ENCODE results near the gene DLGAP1. TPM values are rescaled to one million over a fixed set of nuclear protein-coding genes. Genes with fewer than 3 reads are reported as not detected.

DLGAP1 gene
- total and polyA plus RNA-seq, 4 donors, result 0.06 to 1.2 (median 0.17) TPM; not detected in 1

DNA sequence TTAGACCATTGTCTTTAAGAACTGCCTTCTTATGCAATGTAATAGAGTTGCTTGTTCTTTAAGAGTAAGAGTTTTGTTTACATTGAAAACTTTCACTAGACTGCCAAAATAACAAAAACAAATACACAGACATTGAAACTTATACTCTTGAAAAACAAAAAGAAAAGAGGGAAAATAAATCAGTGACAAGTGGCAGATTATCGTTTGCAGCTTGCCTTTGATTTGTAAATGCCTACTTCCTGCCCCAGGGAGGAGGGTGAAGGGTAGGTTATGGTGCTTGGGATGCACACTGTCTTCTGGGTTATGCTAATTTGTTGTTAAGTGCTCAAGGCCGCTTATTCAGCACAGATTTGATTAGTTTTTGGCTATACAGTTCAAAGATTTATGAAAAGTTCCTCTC lies 806.5 kb downstream of the DLGAP1 start:
- 76% methylated on average over 2 of the region's 2 CpGs for WGBS
- no peaks in the 10 kb centered on the region for H3K27me3 ChIP-seq (ENCODE audit: control insufficient read depth in 4 of 4, insufficient read depth in 4 of 4, low read length in 3 of 4)
- H3K9ac ChIP-seq (ENCODE audit: low read depth in 1 of 2, low read length in 2 of 2), result no peak overlapping the region
- H3K4me3 ChIP-seq (ENCODE audit: low read depth in 1 of 3, low read length in 3 of 3), result no peak overlapping the region
- no peaks in the 10 kb centered on the region for H3K36me3 ChIP-seq (ENCODE audit: control insufficient read depth in 4 of 4, insufficient read depth in 3 of 4, low read depth in 1 of 4, low read length in 3 of 4)
- H3K4me1 ChIP-seq (ENCODE audit: control insufficient read depth in 4 of 4, insufficient read depth in 4 of 4, low read length in 3 of 4), result peaks cover 0 to 4% (median under 1%) of the 10 kb centered on the region in 4 donors
- no peak for TF ChIP-seq TAF1 (conservative IDR thresholded peaks at IDR 0.05)
- TF ChIP-seq HNF4A (conservative IDR thresholded peaks at IDR 0.05), result no peak
- no peak for TF ChIP-seq RXRA (IDR thresholded peaks at IDR 0.05)
- TF ChIP-seq EGR1 (IDR thresholded peaks at IDR 0.05; ENCODE audit: low read depth in 2 of 2), result no peak
- no peak for TF ChIP-seq JUND (IDR thresholded peaks at IDR 0.05)
- TF ChIP-seq FOXA2 (IDR thresholded peaks at IDR 0.05), result no peak
- TF ChIP-seq GABPA (IDR thresholded peaks at IDR 0.05 in 1 of 2, conservative IDR thresholded peaks at IDR 0.05 in 1 of 2), result no peak
- no peak for TF ChIP-seq HNF4G (IDR thresholded peaks at IDR 0.05)
- TF ChIP-seq, protein P1, sequence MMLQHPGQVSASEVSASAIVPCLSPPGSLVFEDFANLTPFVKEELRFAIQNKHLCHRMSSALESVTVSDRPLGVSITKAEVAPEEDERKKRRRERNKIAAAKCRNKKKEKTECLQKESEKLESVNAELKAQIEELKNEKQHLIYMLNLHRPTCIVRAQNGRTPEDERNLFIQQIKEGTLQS (IDR thresholded peaks at IDR 0.05), result no peak
- TF ChIP-seq, protein P2, sequence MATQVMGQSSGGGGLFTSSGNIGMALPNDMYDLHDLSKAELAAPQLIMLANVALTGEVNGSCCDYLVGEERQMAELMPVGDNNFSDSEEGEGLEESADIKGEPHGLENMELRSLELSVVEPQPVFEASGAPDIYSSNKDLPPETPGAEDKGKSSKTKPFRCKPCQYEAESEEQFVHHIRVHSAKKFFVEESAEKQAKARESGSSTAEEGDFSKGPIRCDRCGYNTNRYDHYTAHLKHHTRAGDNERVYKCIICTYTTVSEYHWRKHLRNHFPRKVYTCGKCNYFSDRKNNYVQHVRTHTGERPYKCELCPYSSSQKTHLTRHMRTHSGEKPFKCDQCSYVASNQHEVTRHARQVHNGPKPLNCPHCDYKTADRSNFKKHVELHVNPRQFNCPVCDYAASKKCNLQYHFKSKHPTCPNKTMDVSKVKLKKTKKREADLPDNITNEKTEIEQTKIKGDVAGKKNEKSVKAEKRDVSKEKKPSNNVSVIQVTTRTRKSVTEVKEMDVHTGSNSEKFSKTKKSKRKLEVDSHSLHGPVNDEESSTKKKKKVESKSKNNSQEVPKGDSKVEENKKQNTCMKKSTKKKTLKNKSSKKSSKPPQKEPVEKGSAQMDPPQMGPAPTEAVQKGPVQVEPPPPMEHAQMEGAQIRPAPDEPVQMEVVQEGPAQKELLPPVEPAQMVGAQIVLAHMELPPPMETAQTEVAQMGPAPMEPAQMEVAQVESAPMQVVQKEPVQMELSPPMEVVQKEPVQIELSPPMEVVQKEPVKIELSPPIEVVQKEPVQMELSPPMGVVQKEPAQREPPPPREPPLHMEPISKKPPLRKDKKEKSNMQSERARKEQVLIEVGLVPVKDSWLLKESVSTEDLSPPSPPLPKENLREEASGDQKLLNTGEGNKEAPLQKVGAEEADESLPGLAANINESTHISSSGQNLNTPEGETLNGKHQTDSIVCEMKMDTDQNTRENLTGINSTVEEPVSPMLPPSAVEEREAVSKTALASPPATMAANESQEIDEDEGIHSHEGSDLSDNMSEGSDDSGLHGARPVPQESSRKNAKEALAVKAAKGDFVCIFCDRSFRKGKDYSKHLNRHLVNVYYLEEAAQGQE (IDR thresholded peaks at IDR 0.05), result no peak
- no peak for TF ChIP-seq FOXA1 (IDR thresholded peaks at IDR 0.05)
- TF ChIP-seq RAD21 (IDR thresholded peaks at IDR 0.05), result no peak
- TF ChIP-seq, protein P3, sequence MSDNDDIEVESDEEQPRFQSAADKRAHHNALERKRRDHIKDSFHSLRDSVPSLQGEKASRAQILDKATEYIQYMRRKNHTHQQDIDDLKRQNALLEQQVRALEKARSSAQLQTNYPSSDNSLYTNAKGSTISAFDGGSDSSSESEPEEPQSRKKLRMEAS (IDR thresholded peaks at IDR 0.05), result no peak
- TF ChIP-seq, protein P4, sequence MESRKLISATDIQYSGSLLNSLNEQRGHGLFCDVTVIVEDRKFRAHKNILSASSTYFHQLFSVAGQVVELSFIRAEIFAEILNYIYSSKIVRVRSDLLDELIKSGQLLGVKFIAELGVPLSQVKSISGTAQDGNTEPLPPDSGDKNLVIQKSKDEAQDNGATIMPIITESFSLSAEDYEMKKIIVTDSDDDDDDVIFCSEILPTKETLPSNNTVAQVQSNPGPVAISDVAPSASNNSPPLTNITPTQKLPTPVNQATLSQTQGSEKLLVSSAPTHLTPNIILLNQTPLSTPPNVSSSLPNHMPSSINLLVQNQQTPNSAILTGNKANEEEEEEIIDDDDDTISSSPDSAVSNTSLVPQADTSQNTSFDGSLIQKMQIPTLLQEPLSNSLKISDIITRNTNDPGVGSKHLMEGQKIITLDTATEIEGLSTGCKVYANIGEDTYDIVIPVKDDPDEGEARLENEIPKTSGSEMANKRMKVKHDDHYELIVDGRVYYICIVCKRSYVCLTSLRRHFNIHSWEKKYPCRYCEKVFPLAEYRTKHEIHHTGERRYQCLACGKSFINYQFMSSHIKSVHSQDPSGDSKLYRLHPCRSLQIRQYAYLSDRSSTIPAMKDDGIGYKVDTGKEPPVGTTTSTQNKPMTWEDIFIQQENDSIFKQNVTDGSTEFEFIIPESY (IDR thresholded peaks at IDR 0.05), result no peak
- no peak for TF ChIP-seq YY1 (IDR thresholded peaks at IDR 0.05)
- TF ChIP-seq, protein P5, sequence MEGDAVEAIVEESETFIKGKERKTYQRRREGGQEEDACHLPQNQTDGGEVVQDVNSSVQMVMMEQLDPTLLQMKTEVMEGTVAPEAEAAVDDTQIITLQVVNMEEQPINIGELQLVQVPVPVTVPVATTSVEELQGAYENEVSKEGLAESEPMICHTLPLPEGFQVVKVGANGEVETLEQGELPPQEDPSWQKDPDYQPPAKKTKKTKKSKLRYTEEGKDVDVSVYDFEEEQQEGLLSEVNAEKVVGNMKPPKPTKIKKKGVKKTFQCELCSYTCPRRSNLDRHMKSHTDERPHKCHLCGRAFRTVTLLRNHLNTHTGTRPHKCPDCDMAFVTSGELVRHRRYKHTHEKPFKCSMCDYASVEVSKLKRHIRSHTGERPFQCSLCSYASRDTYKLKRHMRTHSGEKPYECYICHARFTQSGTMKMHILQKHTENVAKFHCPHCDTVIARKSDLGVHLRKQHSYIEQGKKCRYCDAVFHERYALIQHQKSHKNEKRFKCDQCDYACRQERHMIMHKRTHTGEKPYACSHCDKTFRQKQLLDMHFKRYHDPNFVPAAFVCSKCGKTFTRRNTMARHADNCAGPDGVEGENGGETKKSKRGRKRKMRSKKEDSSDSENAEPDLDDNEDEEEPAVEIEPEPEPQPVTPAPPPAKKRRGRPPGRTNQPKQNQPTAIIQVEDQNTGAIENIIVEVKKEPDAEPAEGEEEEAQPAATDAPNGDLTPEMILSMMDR (IDR thresholded peaks at IDR 0.05; ENCODE audit: low read depth, low read length, missing input control), result no peak
- no peak for TF ChIP-seq SP1 (IDR thresholded peaks at IDR 0.05)
- no peaks in the 10 kb centered on the region for H3K9me3 ChIP-seq (ENCODE audit: control insufficient read depth in 4 of 4, low read length in 3 of 4)
- DNase-seq (ENCODE audit: low spot score), result no peak
- H3K27ac ChIP-seq (ENCODE audit: low read depth in 1 of 2, low read length in 2 of 2), result no peak overlapping the region

Data from liver (tissue), 9 donors.